Measurements from ENCODE around the gene SLC35A3. TPM values are rescaled to one million over a fixed set of nuclear protein-coding genes. Genes with fewer than 3 reads are reported as not detected.

Gene SLC35A3
- total and polyA plus RNA-seq, 12 donors, result 3.2 to 9.4 (median 8.0) TPM

DNA sequence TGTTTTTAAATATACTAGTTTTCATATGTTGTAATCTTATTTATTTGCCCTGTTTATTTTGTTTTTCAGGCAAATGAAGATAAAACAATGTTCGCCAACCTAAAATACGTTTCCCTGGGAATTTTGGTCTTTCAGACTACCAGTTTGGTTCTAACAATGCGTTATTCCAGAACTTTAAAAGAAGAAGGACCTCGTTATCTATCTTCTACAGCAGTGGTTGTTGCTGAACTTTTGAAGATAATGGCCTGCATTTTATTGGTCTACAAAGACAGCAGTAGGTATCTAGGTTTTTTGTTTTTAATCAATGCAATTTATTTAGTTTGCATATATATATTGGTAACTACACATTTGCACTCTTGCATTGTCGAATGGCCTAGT, 23.7 kb downstream of the SLC35A3 start:
- Histone ChIP-seq H3K27me3 (no peaks in the 10 kb centered on the region), H3K9me3 (peaks cover 0 to 26% (median 17%) of the 10 kb centered on the region in 11 donors), H3K36me3 (peaks cover 0 to 47% (median 14%) of the 10 kb centered on the region in 9 donors), H3K4me1 (no peaks in the 10 kb centered on the region), H3K4me3 (no peak overlapping the region), H3K27ac (no peak overlapping the region)
- WGBS, 2 donors, result 97 to 98% methylated on average over 5 of the region's 5 CpGs
- TF ChIP-seq, protein P1, sequence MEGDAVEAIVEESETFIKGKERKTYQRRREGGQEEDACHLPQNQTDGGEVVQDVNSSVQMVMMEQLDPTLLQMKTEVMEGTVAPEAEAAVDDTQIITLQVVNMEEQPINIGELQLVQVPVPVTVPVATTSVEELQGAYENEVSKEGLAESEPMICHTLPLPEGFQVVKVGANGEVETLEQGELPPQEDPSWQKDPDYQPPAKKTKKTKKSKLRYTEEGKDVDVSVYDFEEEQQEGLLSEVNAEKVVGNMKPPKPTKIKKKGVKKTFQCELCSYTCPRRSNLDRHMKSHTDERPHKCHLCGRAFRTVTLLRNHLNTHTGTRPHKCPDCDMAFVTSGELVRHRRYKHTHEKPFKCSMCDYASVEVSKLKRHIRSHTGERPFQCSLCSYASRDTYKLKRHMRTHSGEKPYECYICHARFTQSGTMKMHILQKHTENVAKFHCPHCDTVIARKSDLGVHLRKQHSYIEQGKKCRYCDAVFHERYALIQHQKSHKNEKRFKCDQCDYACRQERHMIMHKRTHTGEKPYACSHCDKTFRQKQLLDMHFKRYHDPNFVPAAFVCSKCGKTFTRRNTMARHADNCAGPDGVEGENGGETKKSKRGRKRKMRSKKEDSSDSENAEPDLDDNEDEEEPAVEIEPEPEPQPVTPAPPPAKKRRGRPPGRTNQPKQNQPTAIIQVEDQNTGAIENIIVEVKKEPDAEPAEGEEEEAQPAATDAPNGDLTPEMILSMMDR (IDR thresholded peaks at IDR 0.05), result no peak
- no peak for ATAC-seq
- intact Hi-C loops (cut with DNase I), result no loop called here
- no peak for DNase-seq

DNA sequence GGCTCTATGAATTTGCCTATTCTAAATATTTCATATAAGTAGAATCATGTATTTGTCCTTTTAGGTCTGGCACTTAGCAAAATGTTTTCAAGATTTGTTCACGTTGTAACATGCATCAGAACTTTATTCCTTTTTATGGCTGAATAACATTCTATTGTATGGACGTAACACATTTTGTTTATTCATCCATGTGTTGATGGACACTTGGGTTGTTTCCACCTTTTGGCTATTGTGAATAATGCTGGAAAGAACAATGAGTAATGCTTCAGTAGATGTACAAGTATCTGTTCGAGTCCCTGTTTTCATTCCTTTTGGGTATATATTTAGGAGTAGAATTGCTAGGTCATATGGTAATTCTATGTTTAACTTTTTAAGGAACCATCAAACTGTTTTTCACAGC, 24.7 kb downstream of the SLC35A3 start:
- no peak for DNase-seq
- 97 to 98% methylated on average over 3 of the region's 3 CpGs for WGBS, 2 donors
- Histone ChIP-seq H3K27ac (no peak overlapping the region), H3K4me3 (no peak overlapping the region), H3K4me1 (no peaks in the 10 kb centered on the region), H3K9me3 (peaks cover 0 to 26% (median 17%) of the 10 kb centered on the region in 11 donors), H3K36me3 (peaks cover 0 to 49% (median 14%) of the 10 kb centered on the region in 9 donors), H3K27me3 (no peaks in the 10 kb centered on the region)
- no peak for ATAC-seq
- TF ChIP-seq, protein P1 (IDR thresholded peaks at IDR 0.05), result no peak
- intact Hi-C loops (cut with DNase I), result no loop called here

DNA sequence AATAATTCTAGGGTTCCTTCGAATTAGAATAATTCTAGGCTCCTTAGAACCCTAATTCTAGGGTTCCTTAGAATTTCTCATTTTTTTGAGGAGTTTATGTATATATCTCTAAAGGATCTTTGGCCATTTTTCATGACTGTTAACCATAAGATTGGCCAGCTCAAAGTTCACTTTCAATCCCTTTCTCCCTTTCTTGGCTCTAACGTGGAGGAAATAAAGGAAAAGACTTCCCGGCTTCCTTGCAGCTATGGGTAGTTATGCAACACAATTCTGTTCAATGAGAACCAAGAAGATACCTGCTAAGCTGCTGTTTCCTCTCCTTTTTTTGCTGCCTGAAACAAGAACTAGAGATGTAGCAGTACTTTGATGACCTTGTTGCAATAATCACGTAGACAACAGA, 27.2 kb downstream of the SLC35A3 start:
- no peak for ATAC-seq
- TF ChIP-seq, protein P1 (IDR thresholded peaks at IDR 0.05), result no peak

DNA sequence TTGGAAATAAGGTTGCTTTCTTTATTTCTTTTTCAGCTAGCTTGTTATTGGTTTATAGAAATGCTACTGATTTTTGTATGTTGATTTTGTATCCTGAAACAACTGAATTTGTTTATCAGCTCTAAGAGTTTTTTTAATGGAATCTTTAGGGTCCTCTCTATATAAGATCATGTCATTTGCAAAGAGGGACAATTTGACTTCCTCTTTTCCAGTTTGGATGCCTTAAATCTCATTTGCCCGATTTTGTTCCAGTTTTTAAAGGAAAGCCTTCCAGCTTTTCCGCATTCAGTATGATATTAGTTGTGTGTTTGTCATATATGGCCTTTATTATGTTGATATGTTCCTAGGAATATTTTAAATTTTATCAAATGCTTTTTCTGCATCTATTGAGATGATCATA, 31.7 kb downstream of the SLC35A3 start:
- peaks cover 0 to 32% (median 2%) of the 10 kb centered on the region in 11 donors for H3K9me3 ChIP-seq
- peaks cover 0 to 2% (median 0%) of the 10 kb centered on the region in 9 donors for H3K4me1 ChIP-seq
- H3K36me3 ChIP-seq, result peaks cover 0 to 28% (median 4%) of the 10 kb centered on the region in 9 donors
- DNase-seq (no peak), ATAC-seq (no peak)
- intact Hi-C loops (cut with DNase I), result loop anchor here in 1 of 10 donors (10.0 kb wide), 1 partner anchor 57 kb away; no protein-coding TSS in a partner anchor
- H3K27me3 ChIP-seq, result no peaks in the 10 kb centered on the region
- 93 to 99% methylated on average over 2 of the region's 2 CpGs for WGBS, 2 donors
- H3K4me3 ChIP-seq, result no peak overlapping the region
- TF ChIP-seq, protein P1 (IDR thresholded peaks at IDR 0.05), result no peak
- H3K27ac ChIP-seq, result no peak overlapping the region

More for the DNA sequence above, 27.2 kb downstream of the SLC35A3 start:
- WGBS, 2 donors, result 93 to 95% methylated on average over 4 of the region's 4 CpGs
- H3K27ac ChIP-seq, result no peak overlapping the region
- intact Hi-C loops (cut with DNase I), result no loop called here
- no peaks in the 10 kb centered on the region for H3K27me3 ChIP-seq
- DNase-seq, result no peak
- H3K9me3 ChIP-seq, result peaks cover 0 to 19% (median 9%) of the 10 kb centered on the region in 11 donors
- H3K36me3 ChIP-seq, result peaks cover 0 to 49% (median 10%) of the 10 kb centered on the region in 9 donors
- H3K4me3 ChIP-seq, result no peak overlapping the region
- no peaks in the 10 kb centered on the region for H3K4me1 ChIP-seq

All from heart right ventricle (tissue), 16 donors.